ENCODE measurements around the gene TMEM200A.
A peak's percentile ranks its signal among the peaks of the same experiment; 100 is the strongest.

Gene TMEM200A

GRCh38 chr6:130377915-130378314, 12.1 kb downstream of the TMEM200A start:
- DNase-seq (ENCODE audit: low spot score): no peak

DNA sequence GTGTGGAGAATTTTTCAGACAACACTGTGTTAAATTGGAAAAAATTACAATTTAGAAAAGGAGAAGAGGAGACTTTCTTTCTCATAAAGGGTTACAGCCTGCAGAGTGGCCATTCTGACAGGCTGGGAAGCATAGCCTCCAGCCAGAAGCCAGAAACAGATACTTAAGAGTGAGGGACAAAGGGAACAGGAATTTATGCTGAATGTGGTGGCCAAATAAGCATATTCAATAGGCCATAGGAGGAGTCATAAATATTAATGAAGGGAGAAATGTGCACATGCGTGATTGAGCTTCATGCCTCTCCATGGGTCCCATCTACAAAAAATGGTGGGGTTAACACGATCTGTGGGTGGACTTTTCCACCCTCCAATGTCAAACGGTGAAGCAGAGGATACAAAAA, 13.4 kb downstream of the TMEM200A start:
- DNase-seq (ENCODE audit: low spot score): no peak

GRCh38 chr6:130381012-130381411, 15.2 kb downstream of the TMEM200A start:
- no peak for DNase-seq (ENCODE audit: low spot score)

DNA sequence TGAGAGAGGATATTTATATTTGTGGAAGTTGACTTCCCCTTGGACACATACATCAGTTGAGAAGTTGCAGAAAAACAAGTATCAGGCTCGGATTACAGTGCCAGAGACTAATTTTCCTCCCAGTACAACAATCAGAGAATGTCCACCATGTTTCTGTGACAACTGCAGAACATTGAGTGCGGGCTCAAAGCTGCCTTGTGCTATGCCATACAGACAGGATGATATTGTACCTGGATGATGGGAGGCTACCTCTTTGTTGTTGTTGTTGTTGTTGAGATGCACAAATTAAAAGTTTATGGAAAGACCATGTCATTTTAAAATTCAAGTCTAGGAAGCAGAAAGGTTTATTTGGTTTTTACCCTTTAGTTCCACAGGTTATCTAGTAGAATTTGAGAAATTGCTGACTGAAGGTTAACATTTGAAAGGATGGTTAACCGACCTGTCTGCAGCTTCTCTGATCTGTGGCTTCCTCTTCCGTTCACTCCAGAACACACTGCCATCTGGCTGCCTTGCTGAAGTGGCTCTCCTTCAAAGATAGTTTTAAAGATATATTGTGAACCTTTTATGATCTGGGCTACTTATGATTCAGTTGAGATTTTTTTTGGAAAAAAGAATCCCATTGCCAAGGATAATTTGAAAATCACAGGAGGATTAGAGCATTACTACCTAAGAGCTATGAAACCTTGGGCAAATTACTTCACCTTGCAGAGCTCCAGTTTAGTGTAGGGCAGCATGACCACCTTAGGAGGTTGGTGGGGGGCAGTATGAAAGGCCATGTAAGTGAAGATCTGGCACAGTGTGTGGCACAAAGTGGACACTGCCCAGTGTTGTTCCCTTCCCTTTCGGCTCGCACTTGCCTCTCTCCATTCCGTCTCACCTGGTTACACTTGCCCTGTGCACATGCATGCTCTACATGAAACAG, 15.9 kb downstream of the TMEM200A start:
- DNase-seq (ENCODE audit: low spot score): no peak

GRCh38 chr6:130382872-130383490, 17.2 kb downstream of the TMEM200A start:
- no peak for DNase-seq (ENCODE audit: low spot score)

DNA sequence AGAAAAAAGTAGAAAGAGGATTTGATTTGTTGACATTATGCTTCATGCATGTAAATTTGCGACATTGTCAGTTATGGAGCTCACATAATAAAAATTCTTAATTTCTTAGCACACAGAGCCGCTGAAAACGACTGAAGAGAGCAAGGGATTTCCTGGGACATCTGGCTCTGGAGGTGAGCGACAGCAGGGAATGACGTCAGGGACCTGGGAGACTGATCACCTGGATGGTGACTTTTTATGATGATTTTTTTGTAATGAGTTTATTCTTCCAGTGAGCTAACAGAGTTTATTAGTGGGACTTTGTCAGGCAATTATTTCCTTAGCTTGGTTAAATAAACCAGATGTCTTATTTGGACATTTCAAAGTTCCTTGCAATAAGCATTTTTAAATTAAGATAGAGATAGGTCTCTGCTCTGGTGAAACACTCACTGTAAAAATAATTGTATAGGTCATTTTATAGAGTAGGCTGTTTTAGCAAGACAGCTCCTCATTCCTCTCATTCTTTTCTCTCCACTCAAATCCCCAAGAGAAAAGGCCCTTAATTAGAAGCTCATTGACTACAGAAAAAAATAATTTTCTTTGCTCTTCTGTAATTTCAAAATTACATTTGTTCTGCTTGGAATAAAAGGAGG, 19.4 kb downstream of the TMEM200A start:
- no peak for DNase-seq (ENCODE audit: low spot score)

DNA sequence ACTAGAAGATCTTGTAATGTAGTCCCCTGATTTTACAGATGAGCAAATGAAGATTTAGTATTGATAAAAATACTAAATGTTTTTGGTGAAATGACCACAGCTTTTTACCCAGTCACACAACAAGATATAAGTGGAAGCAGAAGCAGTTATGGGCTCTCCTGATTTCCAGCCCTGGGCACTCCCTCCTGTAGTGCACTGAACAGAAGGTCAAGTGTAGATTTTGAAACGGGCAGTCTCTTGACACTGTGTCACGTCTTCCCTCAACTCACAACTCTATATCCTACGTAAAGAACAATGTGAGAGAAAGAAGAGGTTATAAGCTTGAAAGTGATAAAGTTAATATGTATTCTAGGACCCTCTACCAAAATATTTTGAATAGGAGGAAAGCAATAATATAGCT, 23.3 kb downstream of the TMEM200A start:
- no peak for DNase-seq (ENCODE audit: low spot score)

DNA sequence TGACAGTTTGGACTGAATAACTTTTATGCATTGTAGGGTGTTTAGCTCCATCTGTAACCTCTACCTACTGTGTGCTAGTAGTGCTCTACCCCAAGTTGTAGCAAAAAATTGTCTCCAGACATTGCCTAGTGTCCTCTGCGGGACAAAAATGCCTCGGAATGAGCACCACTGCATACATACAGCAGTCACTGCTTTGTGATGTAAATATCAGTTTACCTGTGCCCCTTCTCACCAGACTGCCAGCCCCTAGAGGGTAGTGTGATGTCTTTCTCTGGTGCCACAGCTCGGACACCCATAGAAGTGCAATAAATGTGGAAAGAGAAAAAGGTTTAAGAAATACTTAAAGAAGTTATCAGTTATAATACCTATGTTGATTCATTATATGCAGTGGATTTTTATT, 25.1 kb downstream of the TMEM200A start:
- no peak for DNase-seq (ENCODE audit: low spot score)

DNA sequence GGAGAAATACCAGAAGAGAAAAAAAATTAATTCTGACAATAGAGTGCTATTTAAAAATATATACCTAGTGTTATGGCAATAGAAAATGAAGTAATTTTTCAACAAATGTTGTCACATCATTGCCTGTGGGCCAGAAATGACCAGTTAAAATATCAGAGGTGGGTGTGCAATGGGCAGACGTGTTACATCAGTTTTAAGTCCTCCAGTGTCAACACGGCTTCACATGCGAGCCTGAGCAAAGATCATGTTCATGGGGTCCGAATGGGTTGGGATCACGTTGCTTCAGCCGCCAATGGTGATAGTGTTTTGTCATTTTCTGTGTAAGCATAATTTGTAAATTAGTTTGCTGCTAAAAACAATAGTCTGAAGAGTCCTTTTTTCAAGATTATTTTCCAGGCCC, 27.5 kb downstream of the TMEM200A start:
- DNase-seq (ENCODE audit: low spot score): no peak

GRCh38 chr6:130394246-130394645, 28.4 kb downstream of the TMEM200A start:
- DNase-seq (ENCODE audit: low spot score): peak; percentile 5

GRCh38 chr6:130395164-130395563, 29.3 kb downstream of the TMEM200A start:
- DNase-seq (ENCODE audit: low spot score): no peak

DNA sequence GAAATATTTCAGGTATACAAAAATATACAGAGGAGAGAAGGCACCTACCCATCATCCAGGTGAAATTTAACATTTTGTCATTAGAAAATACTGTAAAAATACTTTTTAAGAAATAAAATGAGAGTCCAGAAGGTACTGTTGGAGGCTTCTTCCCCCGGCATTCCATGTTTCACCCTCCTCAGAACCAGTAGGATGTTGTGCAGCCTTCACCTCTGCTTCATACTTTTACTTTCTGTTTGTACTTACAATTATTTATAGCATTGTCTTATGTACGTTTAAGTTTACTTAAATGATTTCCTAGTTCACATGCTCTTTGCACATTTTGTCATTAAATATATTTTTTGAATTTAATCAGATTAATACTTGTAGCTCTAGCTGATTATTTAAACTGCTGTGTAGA, 30.9 kb downstream of the TMEM200A start:
- no peak for DNase-seq (ENCODE audit: low spot score)

- DNase-seq (ENCODE audit: low spot score): no peak
Measured at GRCh38 chr6:130405549-130405948, 39.7 kb downstream of the TMEM200A start.

GRCh38 chr6:130407032-130407431, 41.2 kb downstream of the TMEM200A start:
- DNase-seq (ENCODE audit: low spot score): no peak

DNA sequence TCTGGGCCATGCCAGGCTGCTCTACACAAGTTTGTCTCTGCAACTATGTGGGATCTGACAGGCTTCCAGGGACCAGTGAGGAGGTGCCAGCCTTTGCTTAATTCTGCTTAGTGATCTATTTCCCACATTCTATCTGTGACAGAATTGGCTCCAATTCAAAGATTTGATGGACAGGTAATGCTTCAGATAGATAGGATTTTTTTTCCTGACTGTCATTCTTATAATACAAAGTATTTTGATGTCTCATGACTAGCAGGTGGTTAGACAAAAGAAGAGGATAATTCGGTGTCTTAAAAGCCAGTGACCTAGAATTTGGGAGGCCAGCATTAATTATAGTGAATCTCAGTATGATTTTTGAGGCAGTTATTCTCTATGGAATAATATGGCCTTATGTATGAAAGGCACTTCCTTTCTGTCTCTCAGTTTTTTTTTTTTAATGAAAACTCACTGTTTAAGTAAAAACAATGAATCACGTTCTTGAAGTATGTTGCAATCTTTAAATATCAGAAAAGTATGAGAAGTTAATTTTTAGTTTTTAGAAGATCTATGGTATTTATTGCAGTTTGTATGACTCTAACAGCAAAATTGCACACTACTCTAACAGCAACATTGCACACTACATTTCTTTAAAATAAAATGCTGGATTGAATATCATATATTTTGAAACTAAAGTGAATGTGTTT, 43.7 kb downstream of the TMEM200A start:
- DNase-seq (ENCODE audit: low spot score): no peak

- DNase-seq (ENCODE audit: low spot score): no peak
Measured at GRCh38 chr6:130411481-130411880, 45.7 kb downstream of the TMEM200A start.

DNA sequence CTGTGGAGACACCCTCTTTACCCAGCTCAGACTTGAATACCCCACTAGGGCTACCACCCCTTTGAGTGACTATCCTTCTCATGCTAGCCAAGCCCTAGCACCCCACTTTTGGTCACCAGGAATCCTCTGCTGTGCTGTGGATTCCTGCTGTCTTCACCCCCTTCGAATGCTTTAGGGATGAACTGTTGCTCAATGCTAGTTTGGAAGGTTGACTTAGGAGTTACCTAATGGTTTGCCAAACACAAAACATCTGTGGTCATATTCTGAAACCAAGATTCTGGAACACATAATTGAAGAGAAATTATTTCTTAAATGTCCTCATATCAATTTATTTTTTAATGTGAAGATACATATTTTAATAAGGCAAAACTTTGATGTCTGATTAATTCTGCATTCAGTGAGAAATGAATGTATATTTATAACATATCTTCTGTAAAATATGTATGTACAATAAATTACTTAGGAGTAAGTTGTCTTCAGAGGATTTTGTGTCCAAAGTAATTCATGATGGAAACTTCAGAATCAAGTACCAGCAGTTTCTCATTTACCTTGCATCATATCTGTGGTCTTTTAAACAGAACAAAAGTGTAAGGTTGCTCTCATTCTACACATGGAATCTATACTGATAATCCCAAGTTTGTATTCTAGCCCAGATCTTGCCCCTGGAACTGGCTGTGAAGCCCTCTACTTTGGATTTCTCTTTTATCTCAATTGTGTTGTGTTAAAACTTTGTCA, 46.9 kb downstream of the TMEM200A start:
- DNase-seq (ENCODE audit: low spot score): no peak

- DNase-seq (ENCODE audit: low spot score): no peak
Measured at GRCh38 chr6:130417951-130418350, 52.1 kb downstream of the TMEM200A start.

DNA sequence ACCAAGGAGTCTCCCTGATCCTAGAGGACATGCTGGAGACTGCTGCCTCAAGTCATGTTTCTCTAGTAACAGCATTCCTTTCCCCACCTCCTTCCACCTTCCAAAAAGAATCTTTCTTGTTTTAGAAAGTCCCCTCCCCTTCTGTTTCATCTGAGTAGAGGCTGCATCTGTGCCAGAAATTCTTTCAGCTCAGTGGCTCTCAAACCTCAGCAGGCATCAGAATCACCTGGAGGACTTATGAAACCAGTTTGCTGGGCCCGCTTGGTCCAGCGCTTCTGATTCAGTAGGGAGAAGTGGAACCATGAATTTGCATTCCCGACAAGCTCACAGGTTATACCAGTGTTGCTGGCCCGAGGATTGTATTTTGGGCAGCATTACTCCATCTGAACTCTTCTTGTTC, 55.1 kb downstream of the TMEM200A start:
- DNase-seq (ENCODE audit: low spot score): no peak

DNA sequence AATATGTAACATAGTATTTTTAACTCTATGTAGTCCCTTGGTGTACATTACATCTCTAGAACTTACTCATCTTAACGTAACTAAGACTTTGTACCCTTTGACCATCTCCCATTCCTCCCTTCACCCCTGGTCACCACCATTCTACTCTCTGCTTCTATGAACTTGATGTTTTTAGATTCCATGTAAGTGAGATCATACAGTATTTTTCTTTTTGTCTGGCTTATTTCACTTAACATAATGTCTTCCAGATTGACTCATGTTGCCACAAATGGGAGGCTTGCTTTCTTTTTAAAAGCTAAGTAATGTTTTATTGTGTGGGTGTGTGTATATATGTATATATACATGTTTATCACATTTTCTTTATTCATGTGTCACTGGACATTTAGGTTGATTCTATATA, 55.8 kb downstream of the TMEM200A start:
- no peak for DNase-seq (ENCODE audit: low spot score)

DNA sequence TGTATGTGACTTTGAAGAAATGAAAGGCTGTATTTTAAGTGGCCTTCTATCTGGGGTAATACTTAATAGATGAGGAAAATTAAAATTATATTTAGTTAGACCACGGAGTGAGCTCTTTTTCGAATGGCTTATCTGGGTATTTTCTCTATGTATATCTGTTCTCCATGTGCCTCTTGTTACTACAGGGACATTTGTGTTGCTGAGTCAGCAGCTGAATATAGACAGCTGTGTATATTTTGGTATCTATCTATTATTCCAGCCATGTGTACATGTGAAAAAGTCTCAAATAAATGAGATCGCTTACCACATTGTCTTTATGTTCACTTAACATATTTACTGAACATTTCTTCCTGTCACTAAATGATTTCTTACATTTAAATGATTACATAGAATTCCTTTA, 57.2 kb downstream of the TMEM200A start:
- no peak for DNase-seq (ENCODE audit: low spot score)

GRCh38 chr6:130424710-130425109, 58.9 kb downstream of the TMEM200A start:
- DNase-seq (ENCODE audit: low spot score): no peak
